C4-2B (cell line): ENCODE results near the gene SPINT1.

Source experiments
- ZFX ChIP-seq: fragments of 450-650 bp; IDR thresholded peaks from 2 replicates; pipeline ENCODE4 v1.6.1; 2017
- TF ChIP-seq, protein P1 (sequence below): fragments of 450-650 bp; conservative IDR thresholded peaks from 2 replicates; pipeline ENCODE4 v1.5.1; 2017; ENCODE audit warnings: mild to moderate bottlenecking

DNA sequence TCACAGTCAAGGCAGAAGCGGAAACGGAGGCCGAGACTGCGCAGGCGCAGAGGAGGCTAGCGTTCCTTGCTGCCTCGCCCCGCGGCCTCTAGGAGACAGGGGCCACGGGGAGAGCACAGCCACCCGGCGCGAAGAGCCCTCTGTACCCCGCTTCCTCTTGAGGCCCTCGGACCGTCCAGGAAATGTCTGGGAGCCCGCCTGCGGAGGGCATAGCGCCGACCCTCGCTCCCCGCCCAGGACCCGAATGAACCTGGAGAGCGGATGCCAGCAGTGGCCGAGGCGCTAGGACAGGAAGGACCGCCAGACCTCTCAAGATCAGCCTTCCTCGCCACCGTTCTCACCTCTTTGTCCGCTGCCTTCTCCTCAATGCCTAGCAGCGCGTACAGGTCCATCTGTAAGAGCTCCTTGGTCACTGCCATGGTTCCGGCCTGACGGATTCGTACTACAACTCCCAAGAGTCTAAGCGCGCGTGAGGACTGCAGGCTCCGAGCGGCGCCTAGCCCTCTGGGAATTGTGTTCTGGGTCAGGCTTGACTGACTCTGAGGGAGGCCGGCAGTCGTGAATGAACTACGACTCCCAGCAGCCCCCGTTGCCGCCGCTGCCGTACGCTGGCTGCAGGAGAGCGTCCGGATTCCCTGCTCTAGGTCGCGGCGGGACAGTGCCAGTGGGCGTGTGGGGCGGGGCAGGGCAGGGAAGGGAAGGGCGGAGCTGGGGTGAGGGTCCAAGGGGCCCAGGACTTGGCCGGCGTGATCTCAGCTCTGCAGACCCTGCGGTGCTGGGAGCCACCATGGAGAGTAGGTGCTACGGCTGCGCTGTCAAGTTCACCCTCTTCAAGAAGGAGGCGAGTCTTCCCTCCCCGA is 36.6 kb upstream of the SPINT1 start, which contains the start of the genes DNAJC17 and ZFYVE19:
- TF ChIP-seq, protein P1, sequence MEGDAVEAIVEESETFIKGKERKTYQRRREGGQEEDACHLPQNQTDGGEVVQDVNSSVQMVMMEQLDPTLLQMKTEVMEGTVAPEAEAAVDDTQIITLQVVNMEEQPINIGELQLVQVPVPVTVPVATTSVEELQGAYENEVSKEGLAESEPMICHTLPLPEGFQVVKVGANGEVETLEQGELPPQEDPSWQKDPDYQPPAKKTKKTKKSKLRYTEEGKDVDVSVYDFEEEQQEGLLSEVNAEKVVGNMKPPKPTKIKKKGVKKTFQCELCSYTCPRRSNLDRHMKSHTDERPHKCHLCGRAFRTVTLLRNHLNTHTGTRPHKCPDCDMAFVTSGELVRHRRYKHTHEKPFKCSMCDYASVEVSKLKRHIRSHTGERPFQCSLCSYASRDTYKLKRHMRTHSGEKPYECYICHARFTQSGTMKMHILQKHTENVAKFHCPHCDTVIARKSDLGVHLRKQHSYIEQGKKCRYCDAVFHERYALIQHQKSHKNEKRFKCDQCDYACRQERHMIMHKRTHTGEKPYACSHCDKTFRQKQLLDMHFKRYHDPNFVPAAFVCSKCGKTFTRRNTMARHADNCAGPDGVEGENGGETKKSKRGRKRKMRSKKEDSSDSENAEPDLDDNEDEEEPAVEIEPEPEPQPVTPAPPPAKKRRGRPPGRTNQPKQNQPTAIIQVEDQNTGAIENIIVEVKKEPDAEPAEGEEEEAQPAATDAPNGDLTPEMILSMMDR: no peak
- peak; percentile 90 for TF ChIP-seq ZFX
